ENCODE data around the gene MYO7B. TPM values are rescaled to one million over a fixed set of nuclear protein-coding genes. Genes with fewer than 3 reads are reported as not detected.
A peak's percentile ranks its signal among the peaks of the same experiment; 100 is the strongest.

MYO7B gene
- total RNA-seq, 1 experiment from 2014 or later: 28.0 TPM

DNA sequence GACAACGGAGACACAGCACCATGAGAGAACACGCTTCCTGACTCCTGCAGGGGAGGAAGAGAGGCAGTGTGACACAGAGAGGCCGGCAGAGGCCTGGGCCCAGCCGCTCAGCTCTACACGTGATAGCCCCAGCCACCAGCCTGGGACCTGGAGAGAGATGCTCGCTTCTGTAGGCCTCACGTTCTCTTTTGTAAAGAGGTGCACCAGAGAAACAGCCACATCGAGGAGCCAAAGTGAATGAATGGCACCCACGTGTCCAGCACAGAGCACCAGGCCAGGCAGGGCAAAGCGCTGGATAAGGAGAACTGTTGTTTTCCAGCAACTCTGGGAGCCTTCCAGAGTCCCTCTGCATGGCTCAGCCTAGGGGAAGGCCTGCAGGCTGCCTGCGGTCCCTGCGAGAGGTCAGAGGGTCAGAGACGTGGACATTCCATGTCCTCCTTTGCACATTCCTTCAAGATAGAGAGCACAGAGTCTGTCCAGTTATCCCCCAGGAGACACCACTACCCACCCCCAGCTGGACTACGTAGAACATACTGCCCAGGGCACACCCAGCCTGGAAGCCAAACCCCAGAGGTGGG lies 125.7 kb downstream of the MYO7B start:
- Histone ChIP-seq H3K27ac (ENCODE audit: low read length) (no peak overlapping the region), H3K4me2 (ENCODE audit: low read length) (no peak overlapping the region), H3K9ac (ENCODE audit: low read length) (no peak overlapping the region), H3K27me3 (ENCODE audit: low read length) (no peaks in the 10 kb centered on the region), H3K9me3 (ENCODE audit: low read length) (no peaks in the 10 kb centered on the region), H4K20me1 (ENCODE audit: low read length) (no peaks in the 10 kb centered on the region), H3K4me1 (ENCODE audit: insufficient read depth, low read length) (no peaks in the 10 kb centered on the region), H3F3A (ENCODE audit: low read length, unreplicated experiment) (no peaks in the 10 kb centered on the region), H2AFZ (ENCODE audit: low read length) (no peak overlapping the region), H3K4me3 (ENCODE audit: low read length) (no peak overlapping the region), H3K9me2 (replicated peaks; ENCODE audit: low read length) (no peaks in the 10 kb centered on the region), H3K79me2 (ENCODE audit: low read length) (no peaks in the 10 kb centered on the region), H3K36me3 (ENCODE audit: low read depth, low read length) (no peaks in the 10 kb centered on the region)
- DNase-seq: no peak
- CTCF ChIA-PET: no interaction called here
- no peak for ATAC-seq
- no TSS peak for BruUV-seq (replicated peaks)
- intact Hi-C loops (cut with micrococcal nuclease): no loop called here
- POLR2A ChIA-PET (ENCODE audit: unreplicated experiment): no interaction called here
- no peak for TF ChIP-seq EZH2 (IDR thresholded peaks at IDR 0.05; ENCODE audit: low read length, unreplicated experiment)
- no peak for TF ChIP-seq EZH2phosphoT487 (IDR thresholded peaks at IDR 0.05; ENCODE audit: borderline replicate concordance, low read length)
- TF ChIP-seq, protein P1, sequence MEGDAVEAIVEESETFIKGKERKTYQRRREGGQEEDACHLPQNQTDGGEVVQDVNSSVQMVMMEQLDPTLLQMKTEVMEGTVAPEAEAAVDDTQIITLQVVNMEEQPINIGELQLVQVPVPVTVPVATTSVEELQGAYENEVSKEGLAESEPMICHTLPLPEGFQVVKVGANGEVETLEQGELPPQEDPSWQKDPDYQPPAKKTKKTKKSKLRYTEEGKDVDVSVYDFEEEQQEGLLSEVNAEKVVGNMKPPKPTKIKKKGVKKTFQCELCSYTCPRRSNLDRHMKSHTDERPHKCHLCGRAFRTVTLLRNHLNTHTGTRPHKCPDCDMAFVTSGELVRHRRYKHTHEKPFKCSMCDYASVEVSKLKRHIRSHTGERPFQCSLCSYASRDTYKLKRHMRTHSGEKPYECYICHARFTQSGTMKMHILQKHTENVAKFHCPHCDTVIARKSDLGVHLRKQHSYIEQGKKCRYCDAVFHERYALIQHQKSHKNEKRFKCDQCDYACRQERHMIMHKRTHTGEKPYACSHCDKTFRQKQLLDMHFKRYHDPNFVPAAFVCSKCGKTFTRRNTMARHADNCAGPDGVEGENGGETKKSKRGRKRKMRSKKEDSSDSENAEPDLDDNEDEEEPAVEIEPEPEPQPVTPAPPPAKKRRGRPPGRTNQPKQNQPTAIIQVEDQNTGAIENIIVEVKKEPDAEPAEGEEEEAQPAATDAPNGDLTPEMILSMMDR (conservative IDR thresholded peaks at IDR 0.05; ENCODE audit: low read depth, low read length): no peak

DNA sequence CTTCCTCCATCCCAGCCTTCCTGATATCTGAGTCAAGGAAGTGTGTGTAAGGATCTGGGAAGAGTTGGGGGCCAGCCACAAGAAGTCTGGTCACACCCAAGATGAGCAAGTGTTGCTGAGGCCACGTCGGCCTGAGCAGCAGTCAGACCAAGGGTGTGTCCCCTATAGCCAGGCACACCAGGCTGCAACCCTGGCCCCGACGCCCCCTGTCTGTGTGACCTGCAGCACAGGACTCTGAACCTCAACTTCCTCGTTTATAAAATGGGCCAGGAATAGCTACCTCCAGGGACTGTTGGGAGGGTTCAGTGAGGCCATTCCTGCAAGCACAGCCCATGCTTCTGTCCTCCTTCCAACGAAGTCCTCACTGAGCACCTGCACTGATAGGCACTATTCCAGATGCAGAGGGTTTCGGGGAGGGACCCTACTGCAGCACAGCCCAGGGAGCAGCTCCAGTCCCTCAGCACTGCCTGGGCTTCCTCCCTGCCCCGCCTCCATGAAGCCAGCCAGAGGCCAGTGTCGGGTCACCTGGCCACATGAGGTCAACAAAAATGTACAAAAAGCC lies 126.5 kb downstream of the MYO7B start:
- POLR2A ChIA-PET (ENCODE audit: unreplicated experiment): no interaction called here
- no peaks in the 10 kb centered on the region for H3K9me2 ChIP-seq (replicated peaks; ENCODE audit: low read length)
- no peak overlapping the region for H2AFZ ChIP-seq (ENCODE audit: low read length)
- CTCF ChIA-PET: no interaction called here
- TF ChIP-seq EZH2 (IDR thresholded peaks at IDR 0.05; ENCODE audit: low read length, unreplicated experiment) (no peak), EZH2phosphoT487 (IDR thresholded peaks at IDR 0.05; ENCODE audit: borderline replicate concordance, low read length) (no peak)
- TF ChIP-seq, protein P1 (conservative IDR thresholded peaks at IDR 0.05; ENCODE audit: low read depth, low read length): no peak
- no peak overlapping the region for H3K4me3 ChIP-seq (ENCODE audit: low read length)
- H4K20me1 ChIP-seq (ENCODE audit: low read length): no peaks in the 10 kb centered on the region
- ATAC-seq: peak; percentile 46
- H3K4me2 ChIP-seq (ENCODE audit: low read length): no peak overlapping the region
- DNase-seq: no peak
- no peak overlapping the region for H3K27ac ChIP-seq (ENCODE audit: low read length)
- no peaks in the 10 kb centered on the region for H3K79me2 ChIP-seq (ENCODE audit: low read length)
- no peaks in the 10 kb centered on the region for H3K4me1 ChIP-seq (ENCODE audit: insufficient read depth, low read length)
- no peak overlapping the region for H3K9ac ChIP-seq (ENCODE audit: low read length)
- H3F3A ChIP-seq (ENCODE audit: low read length, unreplicated experiment): no peaks in the 10 kb centered on the region
- BruUV-seq (replicated peaks): no TSS peak
- H3K36me3 ChIP-seq (ENCODE audit: low read depth, low read length): no peaks in the 10 kb centered on the region
- H3K9me3 ChIP-seq (ENCODE audit: low read length): no peaks in the 10 kb centered on the region
- H3K27me3 ChIP-seq (ENCODE audit: low read length): no peaks in the 10 kb centered on the region
- intact Hi-C loops (cut with micrococcal nuclease): no loop called here

DNA sequence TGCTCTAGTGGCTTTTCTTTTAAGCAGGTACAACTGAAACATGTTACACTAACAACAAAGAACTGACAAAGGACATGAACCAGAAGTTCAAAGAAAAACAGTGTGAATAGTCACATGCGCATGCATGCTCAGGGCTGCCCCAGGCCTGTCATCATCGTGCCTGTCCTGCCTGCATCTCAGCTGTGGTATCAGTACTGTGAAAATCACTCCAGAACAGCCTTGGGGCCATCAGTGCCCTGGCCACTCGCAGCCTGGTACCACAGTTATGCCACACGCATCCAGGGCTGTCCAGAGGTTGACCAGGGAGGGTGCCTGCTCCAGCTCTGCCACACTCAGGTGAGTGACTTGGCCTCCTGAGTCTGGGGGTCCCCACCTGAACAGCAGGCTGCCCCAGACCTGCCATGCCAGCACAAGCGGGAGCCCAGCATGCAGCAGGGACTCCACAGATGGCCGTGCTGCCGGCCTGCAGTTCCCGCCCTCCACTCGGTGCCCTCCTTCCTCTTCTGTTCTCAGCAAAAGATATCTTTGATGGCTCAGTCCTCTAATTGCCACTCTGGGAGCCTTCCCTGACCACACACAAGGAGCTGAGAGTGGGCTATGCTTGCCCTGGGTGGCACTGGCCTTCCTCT lies 127.6 kb downstream of the MYO7B start:
- DNase-seq (no peak), ATAC-seq (no peak)
- no peak overlapping the region for H3K4me3 ChIP-seq (ENCODE audit: low read length)
- H3K27me3 ChIP-seq (ENCODE audit: low read length): no peaks in the 10 kb centered on the region
- CTCF ChIA-PET: no interaction called here
- no TSS peak for BruUV-seq (replicated peaks)
- POLR2A ChIA-PET (ENCODE audit: unreplicated experiment): no interaction called here
- no peaks in the 10 kb centered on the region for H3K79me2 ChIP-seq (ENCODE audit: low read length)
- H3K4me2 ChIP-seq (ENCODE audit: low read length): no peak overlapping the region
- intact Hi-C loops (cut with micrococcal nuclease): no loop called here
- H3K4me1 ChIP-seq (ENCODE audit: insufficient read depth, low read length): no peaks in the 10 kb centered on the region
- H4K20me1 ChIP-seq (ENCODE audit: low read length): no peaks in the 10 kb centered on the region
- H2AFZ ChIP-seq (ENCODE audit: low read length): no peak overlapping the region
- TF ChIP-seq EZH2 (IDR thresholded peaks at IDR 0.05; ENCODE audit: low read length, unreplicated experiment) (no peak), EZH2phosphoT487 (IDR thresholded peaks at IDR 0.05; ENCODE audit: borderline replicate concordance, low read length) (no peak)
- TF ChIP-seq, protein P1 (conservative IDR thresholded peaks at IDR 0.05; ENCODE audit: low read depth, low read length): no peak
- no peak overlapping the region for H3K27ac ChIP-seq (ENCODE audit: low read length)
- no peaks in the 10 kb centered on the region for H3K9me2 ChIP-seq (replicated peaks; ENCODE audit: low read length)
- no peaks in the 10 kb centered on the region; the same call in 1 of the 2 replicates for H3K36me3 ChIP-seq (ENCODE audit: low read depth, low read length)
- no peaks in the 10 kb centered on the region for H3F3A ChIP-seq (ENCODE audit: low read length, unreplicated experiment)
- 0 out of 2 replicates have a peak, but pooled peaks cover 5% of the 10 kb centered on the region for H3K9me3 ChIP-seq (ENCODE audit: low read length)
- no peak overlapping the region for H3K9ac ChIP-seq (ENCODE audit: low read length)
